HUES48 (cell line): ENCODE data around the gene EXOC4.

ENCODE experiments used
- H3K27ac ChIP-seq: one replicate; pipeline ENCODE4 v1.7.0; 2013; ENCODE audit warnings: low read depth, low read length, inconsistent platforms
- H3K27me3 ChIP-seq: 2 replicates; pipeline ENCODE4 v1.6.1; 2013; ENCODE audit warnings: mild to moderate bottlenecking, low read length; ENCODE audit not compliant: control insufficient read depth, insufficient read depth
- H3K36me3 ChIP-seq: 2 replicates; pipeline ENCODE4 v1.6.1; 2013; ENCODE audit warnings: low read length; ENCODE audit not compliant: control insufficient read depth, insufficient read depth
- H3K4me1 ChIP-seq: 2 replicates; pipeline ENCODE4 v1.6.1; 2013; ENCODE audit warnings: mild to moderate bottlenecking, low read length; ENCODE audit not compliant: control insufficient read depth, insufficient read depth
- H3K4me3 ChIP-seq: 2 replicates; pipeline ENCODE4 v1.5.1; 2013; ENCODE audit warnings: mild to moderate bottlenecking, low read depth, low read length
- H3K9ac ChIP-seq: 2 replicates; pipeline ENCODE4 v1.6.1; 2013; ENCODE audit warnings: mild to moderate bottlenecking, low read depth, low read length, moderate library complexity
- H3K9me3 ChIP-seq: 2 replicates; pipeline ENCODE4 v1.6.1; 2013; ENCODE audit warnings: low read length; ENCODE audit not compliant: control insufficient read depth, insufficient read depth

The EXOC4 gene

DNA sequence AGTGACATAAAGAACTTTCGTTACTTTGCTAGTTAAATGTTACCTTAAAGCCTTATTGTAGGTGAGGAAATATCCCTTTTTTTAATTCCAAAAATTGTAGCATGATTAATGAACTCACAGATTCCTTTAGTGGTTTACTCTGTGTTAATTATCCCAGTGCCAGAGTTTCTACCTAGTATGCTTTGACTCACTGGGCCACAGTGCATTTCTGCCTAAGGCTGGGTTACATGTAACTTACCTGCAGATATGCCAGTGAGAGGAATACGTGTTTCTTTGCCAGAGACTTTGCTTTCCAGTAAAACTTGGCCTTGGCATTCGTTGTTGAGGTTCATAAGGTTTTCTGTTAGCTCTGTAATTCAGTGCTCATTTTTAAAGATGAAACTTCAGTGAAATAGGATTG lies 493.4 kb downstream of the EXOC4 start:
- Histone ChIP-seq H3K9ac (no peak overlapping the region; the same call in 1 of the 2 replicates), H3K9me3 (no peaks in the 10 kb centered on the region), H3K4me1 (peaks cover 39% of the 10 kb centered on the region), H3K27me3 (no peaks in the 10 kb centered on the region), H3K36me3 (no peaks in the 10 kb centered on the region), H3K27ac (peak overlapping the region; percentile 45), H3K4me3 (no peak overlapping the region)

GRCh38 chr7:133746847-133747246 lies 494.0 kb downstream of the EXOC4 start:
- no peaks in the 10 kb centered on the region for H3K27me3 ChIP-seq
- peaks cover 38% of the 10 kb centered on the region for H3K4me1 ChIP-seq
- H3K36me3 ChIP-seq = no peaks in the 10 kb centered on the region
- H3K27ac ChIP-seq = peak overlapping the region; percentile 45
- no peak overlapping the region for H3K4me3 ChIP-seq
- H3K9ac ChIP-seq = no peak overlapping the region; the same call in 1 of the 2 replicates
- H3K9me3 ChIP-seq = no peaks in the 10 kb centered on the region

- peaks cover 33% of the 10 kb centered on the region for H3K4me1 ChIP-seq
- no peaks in the 10 kb centered on the region for H3K9me3 ChIP-seq
- no peaks in the 10 kb centered on the region for H3K36me3 ChIP-seq
- H3K27me3 ChIP-seq = no peaks in the 10 kb centered on the region
- no peak overlapping the region for H3K4me3 ChIP-seq
- no peak overlapping the region for H3K9ac ChIP-seq
- no peak overlapping the region for H3K27ac ChIP-seq
Measured at GRCh38 chr7:133748443-133749407, 495.8 kb downstream of the EXOC4 start.

DNA sequence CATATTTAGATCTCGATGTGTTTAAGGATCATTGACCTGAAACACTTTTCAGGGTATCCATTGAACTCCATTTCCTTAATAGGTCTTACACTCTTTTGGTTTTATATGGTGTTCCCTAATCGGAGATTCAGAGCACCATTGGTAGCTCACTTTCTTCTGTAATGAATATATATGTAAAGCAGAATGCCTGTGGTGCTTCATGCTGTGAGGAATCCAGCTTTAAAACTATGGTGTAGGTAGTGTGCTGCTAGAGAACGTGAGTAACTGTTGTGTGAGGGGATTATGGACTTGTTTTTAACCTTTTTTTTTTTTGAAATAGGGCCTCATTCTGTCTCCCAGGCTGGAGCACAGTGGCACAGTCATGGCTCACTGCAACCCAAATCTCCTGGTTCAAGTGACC lies 497.4 kb downstream of the EXOC4 start:
- Histone ChIP-seq H3K27me3 (no peaks in the 10 kb centered on the region), H3K4me3 (no peak overlapping the region), H3K27ac (peak overlapping the region; percentile 59), H3K4me1 (peaks cover 33% of the 10 kb centered on the region), H3K9ac (no peak overlapping the region), H3K9me3 (no peaks in the 10 kb centered on the region), H3K36me3 (no peaks in the 10 kb centered on the region)

DNA sequence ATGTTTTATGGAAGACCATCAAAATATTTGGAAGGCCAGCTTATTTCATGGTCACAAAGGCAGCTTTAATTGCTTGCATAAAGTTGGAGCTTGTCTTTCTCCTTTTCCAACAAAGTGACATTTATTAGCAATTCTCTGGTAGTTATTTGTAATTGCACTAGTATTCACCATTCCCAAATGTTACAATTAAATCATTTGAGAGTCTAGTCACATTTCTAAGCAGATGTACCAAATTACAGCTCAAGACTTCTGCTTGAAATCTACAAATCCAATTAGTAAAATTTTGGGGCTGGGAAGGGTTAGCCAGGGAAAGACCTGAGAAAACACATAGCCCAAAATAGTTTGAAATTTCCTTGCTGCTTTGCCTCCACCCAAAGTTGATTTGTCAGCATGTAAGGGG lies 498.2 kb downstream of the EXOC4 start:
- H3K27me3 ChIP-seq = no peaks in the 10 kb centered on the region
- no peak overlapping the region for H3K4me3 ChIP-seq
- no peaks in the 10 kb centered on the region for H3K36me3 ChIP-seq
- no peak overlapping the region for H3K9ac ChIP-seq
- no peaks in the 10 kb centered on the region for H3K9me3 ChIP-seq
- H3K27ac ChIP-seq = peak overlapping the region; percentile 59
- peaks cover 32% of the 10 kb centered on the region for H3K4me1 ChIP-seq

DNA sequence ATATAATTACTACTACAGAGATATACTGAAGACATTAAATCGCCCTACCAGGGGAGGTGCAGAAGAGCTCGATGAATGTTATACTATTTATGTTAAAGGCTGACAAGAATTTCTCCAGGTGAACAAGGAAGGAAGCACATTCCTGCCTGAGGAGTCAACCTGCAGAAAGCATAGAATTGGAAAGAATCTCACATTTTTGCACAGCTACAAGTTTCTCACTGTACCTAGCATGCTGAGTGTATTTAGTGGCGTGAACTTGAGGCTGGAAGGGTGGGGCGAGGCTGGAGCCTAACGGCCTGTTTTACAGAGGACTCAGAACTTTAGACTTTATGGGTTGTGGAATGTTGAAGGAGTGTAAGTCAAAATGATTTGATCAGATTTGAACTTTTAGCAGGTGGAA lies 500.6 kb downstream of the EXOC4 start:
- Histone ChIP-seq H3K36me3 (no peaks in the 10 kb centered on the region), H3K4me1 (peaks cover 20% of the 10 kb centered on the region), H3K9me3 (no peaks in the 10 kb centered on the region), H3K27me3 (no peaks in the 10 kb centered on the region), H3K4me3 (no peak overlapping the region), H3K27ac (no peak overlapping the region), H3K9ac (no peak overlapping the region)

DNA sequence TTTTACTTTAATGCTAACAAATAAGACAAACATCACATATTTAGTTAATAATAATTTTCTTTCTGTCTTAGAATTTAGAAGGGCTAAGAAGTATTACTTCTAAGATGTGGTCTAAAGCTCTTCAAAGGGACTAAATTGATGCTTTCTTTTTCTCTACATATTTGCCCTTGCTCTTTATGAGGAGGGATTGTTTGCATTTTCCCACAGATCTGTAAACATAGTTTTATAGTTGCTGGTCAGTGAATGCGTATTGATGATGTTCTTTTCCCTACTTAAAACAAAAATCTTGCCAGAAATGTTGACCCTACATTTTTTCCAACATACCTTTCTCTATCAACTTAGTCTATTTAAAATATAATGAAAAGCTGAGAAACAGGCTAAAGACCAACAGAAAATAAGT lies 501.8 kb downstream of the EXOC4 start:
- no peaks in the 10 kb centered on the region for H3K27me3 ChIP-seq
- H3K4me1 ChIP-seq = peaks cover 18% of the 10 kb centered on the region
- no peak overlapping the region for H3K9ac ChIP-seq
- H3K36me3 ChIP-seq = no peaks in the 10 kb centered on the region
- H3K9me3 ChIP-seq = no peaks in the 10 kb centered on the region
- no peak overlapping the region for H3K4me3 ChIP-seq
- no peak overlapping the region for H3K27ac ChIP-seq

- Histone ChIP-seq H3K4me3 (no peak overlapping the region), H3K9ac (no peak overlapping the region), H3K4me1 (peaks cover 6% of the 10 kb centered on the region; the same call in 1 of the 2 replicates), H3K36me3 (no peaks in the 10 kb centered on the region), H3K9me3 (no peaks in the 10 kb centered on the region), H3K27me3 (no peaks in the 10 kb centered on the region), H3K27ac (no peak overlapping the region)
Measured at GRCh38 chr7:133755901-133756300, 503.0 kb downstream of the EXOC4 start.

DNA sequence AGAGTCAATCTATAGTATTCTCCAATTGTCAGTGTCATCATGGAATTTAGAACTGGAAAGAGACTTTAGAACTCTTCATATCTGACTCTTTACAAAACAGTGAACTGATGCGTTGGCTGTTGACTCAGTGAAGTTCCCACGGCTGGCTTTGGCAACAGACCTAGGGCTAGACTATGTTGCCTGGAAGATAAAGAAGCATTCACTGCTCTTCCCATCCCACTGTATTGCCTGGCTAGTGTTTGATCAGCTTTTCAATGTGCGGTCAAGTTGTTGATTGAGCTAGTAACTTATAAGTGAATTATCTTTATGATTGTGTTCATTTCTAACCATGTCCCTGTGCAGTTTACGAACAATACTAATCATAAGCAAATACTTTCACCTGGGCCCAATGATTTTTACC lies 508.6 kb downstream of the EXOC4 start:
- H3K4me3 ChIP-seq = no peak overlapping the region
- H3K9me3 ChIP-seq = no peaks in the 10 kb centered on the region
- no peaks in the 10 kb centered on the region for H3K4me1 ChIP-seq
- H3K9ac ChIP-seq = no peak overlapping the region
- no peaks in the 10 kb centered on the region for H3K36me3 ChIP-seq
- no peak overlapping the region for H3K27ac ChIP-seq
- H3K27me3 ChIP-seq = no peaks in the 10 kb centered on the region

- H3K27me3 ChIP-seq = no peaks in the 10 kb centered on the region
- peaks cover 6% of the 10 kb centered on the region; the same call in 1 of the 2 replicates for H3K4me1 ChIP-seq
- H3K27ac ChIP-seq = no peak overlapping the region
- H3K36me3 ChIP-seq = no peaks in the 10 kb centered on the region
- H3K4me3 ChIP-seq = no peak overlapping the region
- no peak overlapping the region for H3K9ac ChIP-seq
- no peaks in the 10 kb centered on the region for H3K9me3 ChIP-seq
Measured at GRCh38 chr7:133763076-133763640, 510.3 kb downstream of the EXOC4 start.

- Histone ChIP-seq H3K4me3 (no peak overlapping the region), H3K9me3 (no peaks in the 10 kb centered on the region), H3K27ac (no peak overlapping the region), H3K27me3 (no peaks in the 10 kb centered on the region), H3K36me3 (no peaks in the 10 kb centered on the region), H3K9ac (no peak overlapping the region), H3K4me1 (peaks cover 10% of the 10 kb centered on the region; the same call in 1 of the 2 replicates)
Measured at GRCh38 chr7:133769668-133770067, 516.8 kb downstream of the EXOC4 start.
